ENCODE measurements around the gene TNRC18. TPM values are rescaled to one million over a fixed set of nuclear protein-coding genes. Genes with fewer than 3 reads are reported as not detected.
A peak's percentile ranks its signal among the peaks of the same experiment; 100 is the strongest.

The TNRC18 gene
- total RNA-seq, 1 experiment from 2014 or later: 91.7 TPM

- no peaks in the 10 kb centered on the region for H3K36me3 ChIP-seq (ENCODE audit: insufficient read depth, low read length, poor library complexity, severe bottlenecking)
- no peak overlapping the region for H3K27ac ChIP-seq (ENCODE audit: low read depth, low read length, poor library complexity, severe bottlenecking)
- H3K9me3 ChIP-seq (ENCODE audit: low read depth, low read length, poor library complexity, severe bottlenecking): no peaks in the 10 kb centered on the region
- no peak for DNase-seq (ENCODE audit: low spot score)
- peaks cover 8% of the 10 kb centered on the region for H3K4me1 ChIP-seq (ENCODE audit: insufficient read depth, low read length, poor library complexity, severe bottlenecking)
- ChIA-PET CTCF (interaction anchor here (0.5 kb wide), 1 partner anchor 376 kb away, joined by 4 read pairs; no protein-coding TSS in a partner anchor), POLR2A (ENCODE audit: low non-redundant PET) (no interaction called here)
- BruUV-seq (replicated peaks): no TSS peak
- no peak overlapping the region for H3K4me3 ChIP-seq (ENCODE audit: low read depth, low read length, poor library complexity, severe bottlenecking)
- intact Hi-C loops (cut with micrococcal nuclease; ENCODE audit: unreplicated experiment): no loop called here
- no peaks in the 10 kb centered on the region for H3K27me3 ChIP-seq (replicated peaks; ENCODE audit: insufficient read depth, low read depth, low read length, poor library complexity)
- TF ChIP-seq, protein P1, sequence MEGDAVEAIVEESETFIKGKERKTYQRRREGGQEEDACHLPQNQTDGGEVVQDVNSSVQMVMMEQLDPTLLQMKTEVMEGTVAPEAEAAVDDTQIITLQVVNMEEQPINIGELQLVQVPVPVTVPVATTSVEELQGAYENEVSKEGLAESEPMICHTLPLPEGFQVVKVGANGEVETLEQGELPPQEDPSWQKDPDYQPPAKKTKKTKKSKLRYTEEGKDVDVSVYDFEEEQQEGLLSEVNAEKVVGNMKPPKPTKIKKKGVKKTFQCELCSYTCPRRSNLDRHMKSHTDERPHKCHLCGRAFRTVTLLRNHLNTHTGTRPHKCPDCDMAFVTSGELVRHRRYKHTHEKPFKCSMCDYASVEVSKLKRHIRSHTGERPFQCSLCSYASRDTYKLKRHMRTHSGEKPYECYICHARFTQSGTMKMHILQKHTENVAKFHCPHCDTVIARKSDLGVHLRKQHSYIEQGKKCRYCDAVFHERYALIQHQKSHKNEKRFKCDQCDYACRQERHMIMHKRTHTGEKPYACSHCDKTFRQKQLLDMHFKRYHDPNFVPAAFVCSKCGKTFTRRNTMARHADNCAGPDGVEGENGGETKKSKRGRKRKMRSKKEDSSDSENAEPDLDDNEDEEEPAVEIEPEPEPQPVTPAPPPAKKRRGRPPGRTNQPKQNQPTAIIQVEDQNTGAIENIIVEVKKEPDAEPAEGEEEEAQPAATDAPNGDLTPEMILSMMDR (conservative IDR thresholded peaks at IDR 0.05; ENCODE audit: low read depth, low read length): no peak
- TF ChIP-seq EZH2 (IDR thresholded peaks at IDR 0.05; ENCODE audit: borderline replicate concordance, low read depth, low read length, poor library complexity, severe bottlenecking): no peak
Measured at GRCh38 chr7:5452470-5452899, 28.9 kb upstream of the TNRC18 start.

- intact Hi-C loops (cut with micrococcal nuclease; ENCODE audit: unreplicated experiment): no loop called here
- CTCF ChIA-PET: interaction anchor here (0.6 to 1.4 kb wide), 2 partner anchors 10 to 212 kb away, joined by 5 to 8 read pairs; no protein-coding TSS in a partner anchor
- TF ChIP-seq, protein P1 (conservative IDR thresholded peaks at IDR 0.05; ENCODE audit: low read depth, low read length): no peak
- no peak for TF ChIP-seq EZH2 (IDR thresholded peaks at IDR 0.05; ENCODE audit: borderline replicate concordance, low read depth, low read length, poor library complexity, severe bottlenecking)
- H3K4me3 ChIP-seq (ENCODE audit: low read depth, low read length, poor library complexity, severe bottlenecking): no peak overlapping the region
- H3K4me1 ChIP-seq (ENCODE audit: insufficient read depth, low read length, poor library complexity, severe bottlenecking): peaks cover 8% of the 10 kb centered on the region
- DNase-seq (ENCODE audit: low spot score): no peak
- H3K27me3 ChIP-seq (replicated peaks; ENCODE audit: insufficient read depth, low read depth, low read length, poor library complexity): no peaks in the 10 kb centered on the region
- no peak overlapping the region for H3K27ac ChIP-seq (ENCODE audit: low read depth, low read length, poor library complexity, severe bottlenecking)
- no peaks in the 10 kb centered on the region for H3K9me3 ChIP-seq (ENCODE audit: low read depth, low read length, poor library complexity, severe bottlenecking)
- no peaks in the 10 kb centered on the region for H3K36me3 ChIP-seq (ENCODE audit: insufficient read depth, low read length, poor library complexity, severe bottlenecking)
- POLR2A ChIA-PET (ENCODE audit: low non-redundant PET): no interaction called here
- no TSS peak for BruUV-seq (replicated peaks)
Measured at GRCh38 chr7:5451391-5451790, 27.8 kb upstream of the TNRC18 start.

GRCh38 chr7:5450549-5451327, 27.1 kb upstream of the TNRC18 start:
- ChIA-PET POLR2A (ENCODE audit: low non-redundant PET) (interaction anchor here (0.6 kb wide), 2 partner anchors 71 to 567 kb away, joined by 3 to 5 read pairs; no protein-coding TSS in a partner anchor), CTCF (interaction anchor here (0.6 to 1.4 kb wide), 4 partner anchors 31 to 911 kb away, joined by 3 to 10 read pairs (median 6); no protein-coding TSS in a partner anchor)
- no peak for TF ChIP-seq EZH2 (IDR thresholded peaks at IDR 0.05; ENCODE audit: borderline replicate concordance, low read depth, low read length, poor library complexity, severe bottlenecking)
- TF ChIP-seq, protein P1 (conservative IDR thresholded peaks at IDR 0.05; ENCODE audit: low read depth, low read length): peak; percentile 77
- intact Hi-C loops (cut with micrococcal nuclease; ENCODE audit: unreplicated experiment): loop anchor here (1.0 kb wide), 1 partner anchor 84 kb away; no protein-coding TSS in a partner anchor
- H3K4me1 ChIP-seq (ENCODE audit: insufficient read depth, low read length, poor library complexity, severe bottlenecking): peaks cover 8% of the 10 kb centered on the region
- H3K27me3 ChIP-seq (replicated peaks; ENCODE audit: insufficient read depth, low read depth, low read length, poor library complexity): no peaks in the 10 kb centered on the region
- H3K9me3 ChIP-seq (ENCODE audit: low read depth, low read length, poor library complexity, severe bottlenecking): no peaks in the 10 kb centered on the region
- no TSS peak for BruUV-seq (replicated peaks)
- H3K27ac ChIP-seq (ENCODE audit: low read depth, low read length, poor library complexity, severe bottlenecking): no peak overlapping the region
- no peak overlapping the region for H3K4me3 ChIP-seq (ENCODE audit: low read depth, low read length, poor library complexity, severe bottlenecking)
- H3K36me3 ChIP-seq (ENCODE audit: insufficient read depth, low read length, poor library complexity, severe bottlenecking): no peaks in the 10 kb centered on the region
- peak; percentile 66 for DNase-seq (ENCODE audit: low spot score)
